GM12865 (cell line): ENCODE data around the gene PILRB.

Experiments
- DNase-seq: peaks from one replicate; pipeline ENCODE4 v3.0.0; 2010; ENCODE audit warnings: low read depth
- H3K4me3 ChIP-seq: 2 replicates; pipeline ENCODE4 v1.5.1; 2011; ENCODE audit warnings: mild to moderate bottlenecking, low read depth, low read length, control low read depth
- CTCF ChIP-seq: IDR thresholded peaks from 2 replicates; pipeline ENCODE4 v1.5.1; 2011; ENCODE audit warnings: low read length, control low read depth, low read depth, inconsistent platforms; ENCODE audit not compliant: insufficient read depth; ENCODE audit errors: missing control alignments

PILRB gene

DNA sequence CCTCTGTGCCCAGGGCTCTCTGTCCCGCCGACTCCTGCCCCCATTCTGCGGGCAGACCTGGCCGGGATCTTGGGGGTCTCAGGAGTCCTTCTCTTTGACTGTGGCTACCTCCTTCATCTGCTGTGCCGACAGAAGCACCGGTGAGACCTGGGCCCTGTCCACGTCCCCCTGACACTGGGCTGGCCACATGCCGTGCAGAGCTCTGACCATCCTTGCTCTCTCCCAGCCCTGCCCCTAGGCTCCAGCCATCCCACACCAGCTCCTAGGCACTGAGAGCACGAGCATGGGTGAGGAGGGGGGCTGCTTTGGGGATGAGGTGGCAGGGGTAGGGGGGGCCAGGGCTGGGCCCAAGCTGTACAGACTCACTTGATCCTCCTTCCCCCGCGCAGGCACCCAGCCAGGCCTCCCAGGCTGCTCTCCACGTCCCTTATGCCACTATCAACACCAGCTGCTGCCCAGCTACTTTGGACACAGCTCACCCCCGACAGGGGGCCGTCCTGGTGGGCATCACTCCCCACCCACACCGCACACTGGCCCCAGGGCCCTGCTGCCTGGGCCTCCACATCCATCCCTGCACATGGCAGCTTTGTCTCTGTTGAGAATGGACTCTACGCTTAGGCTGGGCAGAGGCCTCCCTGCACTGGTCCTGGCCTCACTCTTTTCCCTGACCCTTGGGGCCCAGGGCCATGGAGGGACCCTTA is 4.8 kb upstream of the PILRB start:
- TF ChIP-seq CTCF = no peak
- no peak for DNase-seq
- no peak overlapping the region for H3K4me3 ChIP-seq

DNA sequence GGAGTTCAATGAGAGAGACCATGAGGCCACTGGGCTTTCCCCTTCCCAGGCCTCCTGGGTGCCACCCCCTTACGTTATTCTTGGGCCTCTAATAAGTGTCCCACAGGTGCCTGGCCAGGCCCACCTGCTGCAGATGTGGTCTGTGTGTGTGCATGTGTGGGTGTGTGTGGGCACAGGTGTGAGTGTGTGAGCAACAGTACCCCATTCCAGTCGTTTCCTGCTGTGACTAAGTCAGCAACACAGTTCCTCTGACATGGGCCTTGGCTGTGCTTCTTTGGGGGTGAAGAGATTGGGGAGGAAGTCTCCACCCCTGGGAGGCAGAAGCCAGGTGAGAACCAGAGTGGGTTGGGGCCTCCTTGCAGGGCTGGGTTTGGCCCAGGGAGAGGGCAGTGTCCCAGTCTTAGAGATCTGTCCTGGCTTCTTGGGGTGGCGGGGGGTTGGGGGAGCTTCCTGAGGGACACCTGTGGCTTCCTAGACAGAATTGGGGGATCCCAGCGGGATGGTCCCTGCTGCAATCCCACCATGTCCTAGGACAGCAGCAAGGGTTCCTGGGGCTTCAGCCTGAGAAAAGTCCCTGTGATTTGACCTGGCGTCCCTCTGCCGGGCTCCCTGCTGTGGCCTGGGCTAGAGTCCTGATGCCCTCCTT is 4.1 kb upstream of the PILRB start:
- DNase-seq = no peak
- no peak overlapping the region for H3K4me3 ChIP-seq
- TF ChIP-seq CTCF = no peak

DNA sequence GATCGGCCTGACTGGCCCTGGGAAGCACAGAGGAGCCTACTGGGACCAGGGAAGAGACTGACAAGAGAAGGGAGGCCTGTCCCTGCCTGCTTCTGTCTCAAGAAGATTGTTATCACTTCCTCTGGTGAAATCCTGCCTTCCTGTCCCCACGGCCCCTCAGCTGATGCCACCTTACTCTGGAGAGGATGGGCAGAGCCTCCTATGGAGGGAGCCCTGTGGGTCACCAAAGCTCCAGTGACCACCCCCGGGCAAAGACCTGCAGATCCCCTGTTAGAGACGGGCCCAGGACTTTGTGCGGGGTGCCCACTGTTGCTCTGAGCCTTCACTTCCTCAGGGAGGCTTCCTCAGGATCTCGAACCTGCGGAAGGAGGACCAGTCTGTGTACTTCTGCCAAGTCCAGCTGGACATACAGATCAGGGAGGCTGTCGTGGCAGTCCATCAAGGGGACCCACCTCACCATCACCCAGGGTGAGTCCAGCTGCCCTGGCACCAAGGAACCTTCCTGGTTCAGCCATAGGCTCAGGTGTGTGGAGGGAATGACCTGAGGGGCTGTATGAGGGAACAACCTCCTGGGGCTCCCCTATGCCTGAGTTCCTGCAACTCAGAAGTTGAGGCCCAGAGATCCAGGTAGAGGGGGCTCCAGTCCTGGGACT is 1.4 kb upstream of the PILRB start:
- no peak overlapping the region for H3K4me3 ChIP-seq
- DNase-seq = no peak

GRCh38 chr7:100357131-100357561 is 771 bp upstream of the PILRB start:
- TF ChIP-seq CTCF = no peak
- no peak for DNase-seq
- H3K4me3 ChIP-seq = no peak overlapping the region

More for the DNA sequence above, 1.4 kb upstream of the PILRB start:
- TF ChIP-seq CTCF = no peak

DNA sequence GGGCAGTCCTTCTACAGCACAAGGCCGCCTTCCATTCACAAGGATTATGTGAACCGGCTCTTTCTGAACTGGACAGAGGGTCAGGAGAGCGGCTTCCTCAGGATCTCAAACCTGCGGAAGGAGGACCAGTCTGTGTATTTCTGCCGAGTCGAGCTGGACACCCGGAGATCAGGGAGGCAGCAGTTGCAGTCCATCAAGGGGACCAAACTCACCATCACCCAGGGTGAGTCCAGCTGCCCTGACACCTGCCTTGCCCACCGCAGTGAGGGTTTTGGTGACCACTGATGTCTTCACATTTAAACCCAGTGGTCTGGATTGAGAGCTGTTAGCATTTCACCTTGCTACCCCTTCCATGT is 918 bp downstream of the PILRB start:
- TF ChIP-seq CTCF = no peak
- no peak for DNase-seq

DNA sequence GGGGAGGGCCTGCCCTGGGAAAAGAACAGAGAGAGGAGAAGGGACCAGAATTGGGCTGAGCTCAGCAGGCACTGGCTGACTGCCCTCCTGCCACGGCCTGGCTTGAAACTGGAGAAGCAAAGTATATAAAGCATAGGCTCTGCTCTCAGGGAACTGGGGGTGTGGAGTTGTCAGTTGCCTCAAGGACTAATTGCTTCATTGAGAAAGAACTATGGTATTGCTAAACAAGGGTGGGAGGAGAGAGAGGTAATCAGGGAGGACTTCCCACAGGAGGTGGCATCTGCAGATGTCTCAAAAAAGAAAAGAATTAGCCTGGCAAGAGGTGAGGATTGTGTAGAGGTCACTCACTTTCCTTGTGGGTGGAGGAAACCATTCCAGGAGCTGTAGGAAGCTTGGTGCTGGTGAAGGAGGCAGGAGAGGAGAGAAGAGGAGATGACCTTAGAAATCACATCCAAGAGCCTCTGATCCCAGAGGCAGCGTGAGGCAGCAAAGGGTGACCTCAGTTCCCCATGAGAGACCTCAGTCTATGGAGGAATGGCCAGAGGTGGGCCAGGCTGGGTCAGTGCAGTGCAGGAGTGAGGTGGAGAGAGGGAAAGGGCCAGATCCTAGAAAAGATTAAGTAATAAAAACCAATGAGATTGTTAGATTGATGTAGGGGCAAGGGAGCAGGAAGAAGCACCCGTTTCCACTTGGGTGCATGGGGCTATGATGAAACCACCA is 2.4 kb downstream of the PILRB start:
- no peak overlapping the region for H3K4me3 ChIP-seq
- no peak for DNase-seq
- TF ChIP-seq CTCF = no peak

More for the DNA sequence above, 918 bp downstream of the PILRB start:
- no peak overlapping the region for H3K4me3 ChIP-seq
